Kidney capillary endothelial cell (primary cell): Measurements from ENCODE around the gene BCL11B.

Source experiments
- DNase-seq: peaks from one replicate; pipeline ENCODE4 v3.0.0-alpha.2; 2018; ENCODE audit warnings: low spot score

Gene BCL11B

GRCh38 chr14:99286761-99287160 lies 14.8 kb upstream of the BCL11B start:
- no peak for DNase-seq

GRCh38 chr14:99284254-99285004 lies 12.4 kb upstream of the BCL11B start:
- no peak for DNase-seq

- no peak for DNase-seq
These were observed 10.5 kb upstream of the BCL11B start for GRCh38 chr14:99282261-99283050.

GRCh38 chr14:99281396-99281795 lies 9.4 kb upstream of the BCL11B start:
- DNase-seq: no peak

DNA sequence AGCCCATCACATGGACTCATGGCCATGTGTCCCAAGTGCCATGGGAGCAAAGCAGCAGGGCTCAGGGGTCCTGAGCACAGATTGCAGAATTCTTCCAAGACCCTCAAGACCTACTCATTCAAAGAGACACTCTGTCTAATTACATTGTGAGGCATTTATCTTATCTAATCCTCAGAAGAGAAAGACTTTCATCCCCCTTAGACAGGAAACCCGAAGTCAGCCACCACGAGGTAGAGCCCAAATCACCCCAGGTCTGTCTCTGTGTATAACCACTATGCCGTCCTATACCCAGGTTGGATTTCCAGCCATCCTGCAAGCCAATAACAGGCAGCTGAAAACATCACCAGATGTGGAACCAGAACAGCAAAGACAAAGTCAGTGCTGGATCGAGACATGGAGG lies 8.9 kb upstream of the BCL11B start:
- no peak for DNase-seq

DNA sequence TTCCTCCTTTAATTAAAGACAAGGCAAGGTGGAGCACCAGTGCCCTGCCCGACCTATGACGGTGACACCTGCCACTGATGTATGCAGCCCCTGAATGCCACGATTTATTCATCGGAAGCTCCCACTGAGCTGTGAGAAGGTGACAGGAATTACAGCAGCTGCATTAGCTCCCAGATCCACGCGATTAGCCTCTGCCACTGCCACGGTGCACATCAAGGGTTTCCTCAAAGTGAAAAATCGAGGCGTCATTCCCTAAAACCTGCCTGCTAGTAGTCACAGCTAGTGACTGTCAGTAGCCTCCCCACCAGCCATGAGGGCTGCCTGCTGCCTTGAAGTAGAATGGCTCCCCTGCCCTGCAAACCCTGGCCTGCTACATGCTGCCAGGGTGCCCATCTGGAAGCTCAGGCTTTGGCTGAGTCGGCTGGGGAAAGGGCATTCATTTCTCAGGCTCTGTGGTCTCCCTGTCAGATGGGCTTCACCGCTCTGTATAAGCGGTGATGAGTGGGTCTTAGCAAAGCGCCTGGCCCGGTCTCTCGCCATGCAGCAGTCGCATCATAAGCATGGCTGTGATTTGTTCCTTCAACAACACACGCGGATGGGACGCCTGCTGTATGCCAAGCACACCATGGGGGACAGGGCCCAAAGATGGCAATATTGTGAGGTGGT lies 8.2 kb upstream of the BCL11B start:
- DNase-seq: no peak

GRCh38 chr14:99278836-99279235 lies 6.8 kb upstream of the BCL11B start:
- no peak for DNase-seq

DNA sequence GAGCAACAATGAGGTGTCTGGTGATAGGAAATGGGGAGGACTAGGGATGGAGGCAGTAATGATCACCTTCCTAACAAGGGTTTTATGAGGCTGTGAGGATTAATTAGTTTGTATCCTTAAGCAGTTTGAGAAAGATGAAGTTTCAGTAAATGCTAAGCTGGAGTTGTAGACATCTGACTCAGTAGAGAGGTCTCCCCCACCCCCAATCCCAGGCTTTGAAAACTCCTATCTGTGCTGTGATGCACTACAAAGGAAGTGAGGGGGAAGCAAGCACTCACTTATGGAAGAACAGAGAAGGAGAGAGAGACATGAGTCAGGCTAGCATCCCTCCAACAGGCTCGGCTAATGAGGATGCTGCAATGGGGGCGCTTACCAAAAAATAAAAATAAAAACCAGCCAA lies 5.5 kb upstream of the BCL11B start:
- no peak for DNase-seq

DNA sequence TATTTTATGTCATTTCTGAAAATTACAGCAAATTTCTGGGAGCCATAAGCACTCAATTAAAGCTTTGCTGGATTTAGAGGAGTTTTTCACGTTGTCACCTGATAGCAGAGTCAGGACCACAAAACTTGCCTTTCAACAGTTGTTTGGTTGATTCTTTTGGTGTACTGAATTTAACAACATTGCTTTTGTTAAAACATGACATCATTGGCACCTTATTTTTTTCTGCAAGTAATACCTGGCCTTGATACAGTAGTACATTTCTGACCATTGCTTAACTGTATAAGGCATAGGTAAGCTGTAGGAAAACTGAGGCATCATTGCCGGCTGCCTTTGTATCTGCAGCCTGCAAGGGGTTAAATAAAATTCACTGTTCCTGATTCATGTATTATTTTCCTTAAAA lies 4.5 kb upstream of the BCL11B start:
- DNase-seq: no peak

- DNase-seq: no peak
These were observed 3.2 kb upstream of the BCL11B start for GRCh38 chr14:99275222-99275584.

GRCh38 chr14:99274346-99275221 lies 2.6 kb upstream of the BCL11B start:
- peak; percentile 39 for DNase-seq

GRCh38 chr14:99273766-99274345 lies 1.9 kb upstream of the BCL11B start:
- DNase-seq: no peak

DNA sequence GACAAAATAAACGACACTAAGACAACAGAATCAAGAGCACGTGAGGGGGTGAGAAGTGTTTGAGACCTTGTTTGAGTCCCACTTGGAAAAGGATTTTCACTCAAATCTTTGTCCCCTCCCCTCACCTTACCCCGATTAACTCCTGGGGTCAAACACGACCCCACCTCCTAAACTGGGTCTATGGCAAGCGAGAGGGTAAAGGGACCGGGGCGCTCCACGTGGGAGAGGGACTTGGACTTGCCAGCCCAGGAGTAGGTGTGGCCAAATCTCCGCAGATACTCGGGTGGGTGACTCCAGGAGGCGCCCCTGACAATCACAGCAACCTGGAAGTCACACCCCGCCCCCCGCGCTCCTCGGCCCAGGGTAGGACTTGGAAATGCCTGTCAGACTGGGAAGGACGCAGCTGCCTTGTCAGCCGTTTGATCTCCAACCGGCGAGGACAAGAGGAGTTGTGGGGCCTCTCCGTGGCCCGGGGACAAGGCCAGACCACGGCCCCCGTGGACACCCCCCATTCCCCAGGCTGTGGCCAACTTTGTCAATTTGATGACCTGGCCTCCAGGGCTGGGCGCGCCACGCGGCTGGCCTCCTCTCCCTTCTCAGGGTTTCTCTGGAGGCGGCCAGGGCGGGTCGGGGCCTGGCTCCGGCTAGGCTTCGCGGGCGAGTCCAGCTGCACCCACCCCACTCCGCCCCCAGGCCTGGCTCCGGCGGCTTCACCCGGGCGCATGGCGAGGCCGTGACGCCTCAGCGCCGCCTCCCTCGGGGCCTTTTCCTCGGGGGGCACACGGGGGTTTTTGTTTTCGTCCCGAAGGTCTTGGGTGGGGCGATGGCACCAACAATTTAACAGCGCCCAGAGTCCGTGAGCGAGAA lies 1.1 kb upstream of the BCL11B start:
- no peak for DNase-seq

DNA sequence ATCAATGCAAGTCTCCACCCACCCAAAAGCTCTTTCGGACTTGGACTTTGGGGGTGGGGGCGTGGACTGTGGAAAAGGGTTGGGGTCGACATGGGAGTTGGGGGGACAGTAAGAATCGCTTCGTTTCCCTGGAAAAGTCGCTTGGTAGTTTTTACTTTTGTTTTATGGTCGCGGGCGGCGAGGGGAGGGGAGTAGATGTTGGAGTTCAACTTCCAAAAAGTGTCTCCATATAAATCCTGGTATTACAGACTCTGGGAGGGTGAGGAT lies 568 bp upstream of the BCL11B start:
- no peak for DNase-seq

DNA sequence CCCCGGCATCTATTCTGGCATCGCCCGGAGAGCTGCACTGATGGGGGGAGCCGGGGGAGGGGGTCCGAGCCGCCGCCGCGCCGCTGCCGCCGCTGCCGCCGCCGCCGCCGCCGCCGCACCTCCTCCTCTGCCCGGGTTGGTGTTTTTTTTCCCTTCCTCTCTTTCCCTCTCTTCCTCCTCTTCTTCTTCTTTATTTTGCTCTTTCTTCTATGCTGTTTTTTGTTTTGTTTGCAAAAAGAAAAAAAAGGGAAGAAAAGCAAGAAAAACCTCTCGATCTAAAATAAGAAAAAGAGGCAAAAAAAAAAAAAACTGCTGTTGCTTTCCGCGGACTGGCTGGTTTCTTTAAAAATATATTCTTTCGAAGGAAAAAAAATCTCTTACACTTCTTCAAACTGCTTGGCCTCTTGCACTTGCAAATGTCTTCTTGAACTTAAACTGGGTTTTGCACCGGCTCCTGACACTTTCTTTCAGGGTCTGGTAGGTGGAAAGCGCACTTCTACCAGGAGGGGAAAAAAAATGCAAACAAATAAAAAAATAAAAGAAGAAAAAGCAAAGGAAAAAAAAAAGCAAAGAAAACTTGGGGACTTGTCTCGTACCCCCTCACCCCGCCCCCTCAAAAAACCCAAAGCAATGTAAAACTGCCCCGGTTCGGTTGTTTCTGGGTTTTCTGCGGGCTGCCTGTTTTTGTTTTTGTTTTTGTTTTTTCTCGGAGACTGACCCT lies 616 bp downstream of the BCL11B start:
- DNase-seq: no peak

DNA sequence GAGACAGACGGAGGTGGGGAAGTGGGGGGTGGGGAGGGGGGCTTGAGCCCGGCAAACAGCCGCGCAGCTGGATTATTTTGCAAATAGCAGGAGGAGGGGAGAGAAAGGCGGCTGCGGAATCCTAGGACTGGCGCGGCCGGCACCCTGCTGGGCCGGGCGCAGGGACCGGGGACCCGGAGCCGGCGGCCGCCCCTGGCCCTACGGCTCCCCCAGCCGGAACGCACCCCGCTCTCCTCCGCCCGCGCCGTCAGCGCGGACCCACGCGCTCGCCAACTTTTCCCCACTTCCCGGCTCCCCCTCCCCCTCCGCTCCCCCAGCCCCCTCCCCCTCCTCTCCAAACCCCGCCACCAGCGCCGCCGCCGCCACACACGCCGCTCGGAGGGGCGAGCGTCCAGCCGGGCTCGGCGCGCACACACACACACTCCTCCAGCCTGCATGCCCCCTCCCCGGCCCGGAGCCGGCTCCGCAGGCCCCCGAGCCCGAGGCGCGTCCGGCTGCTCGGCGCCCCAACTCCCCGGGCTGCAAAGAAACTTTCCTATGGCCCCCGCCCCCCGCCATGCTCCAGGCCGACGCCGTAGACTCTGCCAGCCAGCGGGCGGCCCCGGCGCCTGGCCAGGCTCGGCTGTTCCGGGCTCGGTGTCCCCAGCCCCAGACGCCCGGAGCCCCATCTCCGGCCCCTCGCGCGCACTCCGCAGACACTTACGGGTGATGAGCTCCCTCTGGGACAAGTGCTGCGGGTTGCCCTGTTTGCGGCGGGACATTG lies 1.4 kb downstream of the BCL11B start:
- DNase-seq: no peak

DNA sequence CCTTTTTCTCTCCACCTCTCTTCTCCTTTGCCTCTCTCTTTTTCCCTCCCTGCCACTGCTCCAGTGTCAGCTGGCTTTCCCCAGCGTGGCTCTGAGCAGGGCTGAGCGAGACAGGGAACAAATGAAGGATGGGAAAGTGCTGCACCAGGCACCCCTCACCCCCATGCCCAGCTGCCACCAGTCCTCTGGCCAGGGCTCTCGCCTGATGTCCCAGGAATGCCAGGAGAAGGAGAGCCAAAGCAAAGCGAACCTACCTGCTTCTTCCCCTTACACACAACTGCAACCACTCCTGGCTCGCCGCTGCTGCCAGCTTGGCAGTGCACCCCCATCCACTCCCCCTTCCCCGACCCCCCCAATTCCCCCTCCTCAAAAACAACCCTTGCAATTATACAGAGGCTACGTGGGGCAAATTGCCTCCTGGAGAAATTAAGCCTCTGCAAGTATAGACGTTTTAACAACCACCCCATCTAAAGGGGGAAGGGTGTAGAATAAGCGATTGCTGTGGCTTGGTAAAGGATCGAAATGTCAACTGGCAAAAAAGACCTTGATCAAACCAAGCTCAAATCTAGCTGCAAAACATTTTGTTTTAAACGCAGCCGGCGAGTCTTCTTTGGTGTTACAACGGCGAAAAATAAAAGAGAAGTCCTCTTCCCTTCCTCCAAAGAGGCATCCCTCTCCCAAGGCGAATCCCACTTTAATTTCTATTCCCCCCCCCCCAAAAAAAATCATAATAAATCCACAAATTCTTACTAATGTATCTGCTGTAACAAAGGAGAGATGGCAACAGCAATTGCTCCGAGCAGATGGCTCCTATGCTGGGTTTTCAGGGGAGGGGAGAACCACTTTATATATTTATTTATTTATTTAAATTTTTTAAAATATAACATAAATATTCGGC lies 2.9 kb downstream of the BCL11B start:
- DNase-seq: no peak
